HepG2 (cell line): ENCODE measurements around the gene ZNF618.

Experiments
- ARNT ChIP-seq: fragments of 450-650 bp; IDR thresholded peaks from 2 replicates; pipeline ENCODE4 v1.6.1; 2017
- CHD2 ChIP-seq: IDR thresholded peaks from 2 replicates; pipeline ENCODE4 v1.6.1; 2011; ENCODE audit warnings: low read depth, low read length, improper control_type of control experiment
- EP300 ChIP-seq, 3 experiments: sonication (generic) in 1 of 3; formaldehyde crosslinking in 1 of 3; IDR thresholded peaks; 2 replicates each; pipeline versions ENCODE4 v1.5.1 to v1.6.1; 2011 to 2020; ENCODE audit warnings: low read depth in 2 of 3, low read length in 2 of 3, borderline replicate concordance in 1 of 3, improper control_type of control experiment in 1 of 3, mild to moderate bottlenecking in 1 of 3, missing genetic modification reagents in 1 of 3, moderate library complexity in 1 of 3
- GABPA ChIP-seq, 2 experiments: IDR thresholded peaks; 2 replicates each; pipeline ENCODE4 v1.6.1; 2011 to 2016; ENCODE audit warnings: low read depth in 2 of 2, low read length in 1 of 2, missing biosample characterization in 1 of 2, missing genetic modification characterization in 1 of 2
- GTF2F1 ChIP-seq: fragments of 150-350 bp; IDR thresholded peaks from 2 replicates; pipeline ENCODE4 v1.6.1; 2014; ENCODE audit warnings: low read length
- HDAC1 ChIP-seq: sonication (generic); formaldehyde crosslinking; IDR thresholded peaks from 2 replicates; pipeline ENCODE4 v1.5.1; 2020; ENCODE audit warnings: mild to moderate bottlenecking, missing genetic modification reagents
- HMG20A ChIP-seq: IDR thresholded peaks from 2 replicates; pipeline ENCODE4 v1.6.1; 2016; ENCODE audit warnings: borderline replicate concordance
- KAT8 ChIP-seq: IDR thresholded peaks from 2 replicates; pipeline ENCODE4 v1.6.1; 2016; ENCODE audit warnings: missing genetic modification reagents, missing compliant biosample characterization
- PCBP2 ChIP-seq: fragments of 200-400 bp; formaldehyde crosslinking; optimal IDR thresholded peaks from 2 replicates; pipeline ENCODE3; 2018; ENCODE audit warnings: low read length, low read depth; ENCODE audit not compliant: poor library complexity, severe bottlenecking
- POLR2A ChIP-seq, 2 experiments: IDR thresholded peaks; 2 replicates each; pipeline ENCODE4 v1.6.1; 2011; ENCODE audit warnings: low read depth in 2 of 2, low read length in 2 of 2, mild to moderate bottlenecking in 1 of 2, moderate library complexity in 1 of 2; ENCODE audit not compliant: insufficient read depth in 1 of 2
- ZFY ChIP-seq: sonication (generic); formaldehyde crosslinking; IDR thresholded peaks from 2 replicates; pipeline ENCODE4 v1.4.0; 2020; ENCODE audit warnings: missing genetic modification reagents
- ZNF446 ChIP-seq: sonication (generic); formaldehyde crosslinking; IDR thresholded peaks from 2 replicates; pipeline ENCODE4 v1.5.0; 2020; ENCODE audit warnings: mild to moderate bottlenecking, missing genetic modification reagents
- TF ChIP-seq, protein P1 (sequence below): sonication (generic); formaldehyde crosslinking; IDR thresholded peaks from 2 replicates; pipeline ENCODE4 v1.5.0; 2020; ENCODE audit warnings: mild to moderate bottlenecking, missing genetic modification reagents, moderate library complexity
- TF ChIP-seq, protein P2 (sequence below): IDR thresholded peaks from 2 replicates; pipeline ENCODE4 v1.6.1; 2016; ENCODE audit warnings: low read depth, missing genetic modification reagents, missing compliant biosample characterization

DNA sequence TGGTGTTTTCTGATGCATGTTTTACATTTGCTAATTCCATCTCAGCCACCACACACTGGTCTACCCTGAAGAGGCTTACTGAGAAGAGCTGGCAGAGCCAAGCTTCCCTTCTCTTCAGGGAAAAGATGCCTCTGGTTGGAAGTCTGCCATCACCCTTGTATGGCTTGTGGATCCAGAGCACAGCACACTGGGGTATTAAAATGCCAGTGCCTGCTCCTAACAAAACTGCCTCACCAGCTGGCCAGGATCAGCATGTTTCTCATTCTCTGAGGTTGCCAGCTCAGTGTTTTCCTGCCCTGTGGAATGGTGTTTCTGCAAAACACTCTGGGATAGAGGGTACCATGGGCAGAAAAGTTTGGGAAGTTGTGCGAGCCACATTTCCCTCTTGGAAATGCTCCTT, 31.6 kb upstream of the ZNF618 start:
- TF ChIP-seq CHD2 = no peak
- no peak for TF ChIP-seq KAT8 (CRISPR knock-in tag)
- TF ChIP-seq HMG20A = no peak
- TF ChIP-seq, protein P1, sequence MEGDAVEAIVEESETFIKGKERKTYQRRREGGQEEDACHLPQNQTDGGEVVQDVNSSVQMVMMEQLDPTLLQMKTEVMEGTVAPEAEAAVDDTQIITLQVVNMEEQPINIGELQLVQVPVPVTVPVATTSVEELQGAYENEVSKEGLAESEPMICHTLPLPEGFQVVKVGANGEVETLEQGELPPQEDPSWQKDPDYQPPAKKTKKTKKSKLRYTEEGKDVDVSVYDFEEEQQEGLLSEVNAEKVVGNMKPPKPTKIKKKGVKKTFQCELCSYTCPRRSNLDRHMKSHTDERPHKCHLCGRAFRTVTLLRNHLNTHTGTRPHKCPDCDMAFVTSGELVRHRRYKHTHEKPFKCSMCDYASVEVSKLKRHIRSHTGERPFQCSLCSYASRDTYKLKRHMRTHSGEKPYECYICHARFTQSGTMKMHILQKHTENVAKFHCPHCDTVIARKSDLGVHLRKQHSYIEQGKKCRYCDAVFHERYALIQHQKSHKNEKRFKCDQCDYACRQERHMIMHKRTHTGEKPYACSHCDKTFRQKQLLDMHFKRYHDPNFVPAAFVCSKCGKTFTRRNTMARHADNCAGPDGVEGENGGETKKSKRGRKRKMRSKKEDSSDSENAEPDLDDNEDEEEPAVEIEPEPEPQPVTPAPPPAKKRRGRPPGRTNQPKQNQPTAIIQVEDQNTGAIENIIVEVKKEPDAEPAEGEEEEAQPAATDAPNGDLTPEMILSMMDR (CRISPR knock-in tag) = no peak
- TF ChIP-seq POLR2A (IDR thresholded peaks at IDR 0.05; ENCODE audit: insufficient read depth in 1 of 2, low read depth in 2 of 2, low read length in 2 of 2) = no peak
- TF ChIP-seq ARNT = no peak
- TF ChIP-seq, protein P2, sequence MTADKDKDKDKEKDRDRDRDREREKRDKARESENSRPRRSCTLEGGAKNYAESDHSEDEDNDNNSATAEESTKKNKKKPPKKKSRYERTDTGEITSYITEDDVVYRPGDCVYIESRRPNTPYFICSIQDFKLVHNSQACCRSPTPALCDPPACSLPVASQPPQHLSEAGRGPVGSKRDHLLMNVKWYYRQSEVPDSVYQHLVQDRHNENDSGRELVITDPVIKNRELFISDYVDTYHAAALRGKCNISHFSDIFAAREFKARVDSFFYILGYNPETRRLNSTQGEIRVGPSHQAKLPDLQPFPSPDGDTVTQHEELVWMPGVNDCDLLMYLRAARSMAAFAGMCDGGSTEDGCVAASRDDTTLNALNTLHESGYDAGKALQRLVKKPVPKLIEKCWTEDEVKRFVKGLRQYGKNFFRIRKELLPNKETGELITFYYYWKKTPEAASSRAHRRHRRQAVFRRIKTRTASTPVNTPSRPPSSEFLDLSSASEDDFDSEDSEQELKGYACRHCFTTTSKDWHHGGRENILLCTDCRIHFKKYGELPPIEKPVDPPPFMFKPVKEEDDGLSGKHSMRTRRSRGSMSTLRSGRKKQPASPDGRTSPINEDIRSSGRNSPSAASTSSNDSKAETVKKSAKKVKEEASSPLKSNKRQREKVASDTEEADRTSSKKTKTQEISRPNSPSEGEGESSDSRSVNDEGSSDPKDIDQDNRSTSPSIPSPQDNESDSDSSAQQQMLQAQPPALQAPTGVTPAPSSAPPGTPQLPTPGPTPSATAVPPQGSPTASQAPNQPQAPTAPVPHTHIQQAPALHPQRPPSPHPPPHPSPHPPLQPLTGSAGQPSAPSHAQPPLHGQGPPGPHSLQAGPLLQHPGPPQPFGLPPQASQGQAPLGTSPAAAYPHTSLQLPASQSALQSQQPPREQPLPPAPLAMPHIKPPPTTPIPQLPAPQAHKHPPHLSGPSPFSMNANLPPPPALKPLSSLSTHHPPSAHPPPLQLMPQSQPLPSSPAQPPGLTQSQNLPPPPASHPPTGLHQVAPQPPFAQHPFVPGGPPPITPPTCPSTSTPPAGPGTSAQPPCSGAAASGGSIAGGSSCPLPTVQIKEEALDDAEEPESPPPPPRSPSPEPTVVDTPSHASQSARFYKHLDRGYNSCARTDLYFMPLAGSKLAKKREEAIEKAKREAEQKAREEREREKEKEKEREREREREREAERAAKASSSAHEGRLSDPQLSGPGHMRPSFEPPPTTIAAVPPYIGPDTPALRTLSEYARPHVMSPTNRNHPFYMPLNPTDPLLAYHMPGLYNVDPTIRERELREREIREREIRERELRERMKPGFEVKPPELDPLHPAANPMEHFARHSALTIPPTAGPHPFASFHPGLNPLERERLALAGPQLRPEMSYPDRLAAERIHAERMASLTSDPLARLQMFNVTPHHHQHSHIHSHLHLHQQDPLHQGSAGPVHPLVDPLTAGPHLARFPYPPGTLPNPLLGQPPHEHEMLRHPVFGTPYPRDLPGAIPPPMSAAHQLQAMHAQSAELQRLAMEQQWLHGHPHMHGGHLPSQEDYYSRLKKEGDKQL = no peak
- TF ChIP-seq ZFY (CRISPR knock-in tag) = no peak
- no peak for TF ChIP-seq GABPA (IDR thresholded peaks at IDR 0.05; ENCODE audit: low read depth, low read length)
- TF ChIP-seq GABPA (CRISPR knock-in tag; IDR thresholded peaks at IDR 0.05; ENCODE audit: low read depth) = no peak
- no peak for TF ChIP-seq GTF2F1
- TF ChIP-seq ZNF446 (CRISPR knock-in tag) = no peak
- no peak for TF ChIP-seq PCBP2
- TF ChIP-seq EP300 (IDR thresholded peaks at IDR 0.05; ENCODE audit: low read depth in 2 of 2, low read length in 2 of 2) = no peak
- no peak for TF ChIP-seq EP300 (CRISPR knock-in tag; IDR thresholded peaks at IDR 0.05; ENCODE audit: borderline replicate concordance)
- TF ChIP-seq HDAC1 (CRISPR knock-in tag) = no peak
